Measurements from ENCODE around the gene DDAH1.

The DDAH1 gene

GRCh38 chr1:85386068-85386722 is 78.8 kb downstream of the DDAH1 start:
- no peak for DNase-seq

GRCh38 chr1:85379203-85380136 is 85.5 kb downstream of the DDAH1 start:
- DNase-seq = no peak

GRCh38 chr1:85378534-85378933 is 86.4 kb downstream of the DDAH1 start:
- no peak for DNase-seq

GRCh38 chr1:85376356-85376755 is 88.6 kb downstream of the DDAH1 start:
- no peak for DNase-seq

GRCh38 chr1:85375493-85375892 is 89.5 kb downstream of the DDAH1 start:
- no peak for DNase-seq

GRCh38 chr1:85374160-85374559 is 90.8 kb downstream of the DDAH1 start:
- DNase-seq = no peak

GRCh38 chr1:85373378-85373708 is 91.6 kb downstream of the DDAH1 start:
- DNase-seq = no peak

GRCh38 chr1:85372683-85373377 is 92.1 kb downstream of the DDAH1 start:
- no peak for DNase-seq

- no peak for DNase-seq
Measured at GRCh38 chr1:85371021-85371420, 93.9 kb downstream of the DDAH1 start.

- no peak for DNase-seq
Measured at GRCh38 chr1:85368073-85368770, 96.7 kb downstream of the DDAH1 start.

GRCh38 chr1:85366391-85367170 is 98.4 kb downstream of the DDAH1 start:
- no peak for DNase-seq

- DNase-seq = no peak
Measured at GRCh38 chr1:85365851-85366250, 99.1 kb downstream of the DDAH1 start.

GRCh38 chr1:85363521-85363920 is 101.4 kb downstream of the DDAH1 start:
- no peak for DNase-seq

- DNase-seq = no peak
Measured at GRCh38 chr1:85363092-85363491, 101.9 kb downstream of the DDAH1 start.

- no peak for DNase-seq
Measured at GRCh38 chr1:85361606-85362296, 103.2 kb downstream of the DDAH1 start.

- DNase-seq = no peak
Measured at GRCh38 chr1:85360730-85361493, 104.0 kb downstream of the DDAH1 start.

GRCh38 chr1:85359874-85360721 is 104.9 kb downstream of the DDAH1 start:
- DNase-seq = no peak

- no peak for DNase-seq
Measured at GRCh38 chr1:85358702-85359438, 106.1 kb downstream of the DDAH1 start.

- DNase-seq = no peak
Measured at GRCh38 chr1:85357817-85358216, 107.1 kb downstream of the DDAH1 start.

All from activated CD4-positive, alpha-beta T cell treated with anti-CD3 and anti-CD28 coated beads, Interleukin-2, amount 50 U/mL, for 4 hours (primary cell).